HG03378 (cell line): ENCODE data around the gene CRIP3.
A peak's percentile ranks its signal among the peaks of the same experiment; 100 is the strongest.
"Not testable (repeated sequence)": the region's sequence is repeated elsewhere in the genome, so short reads cannot be mapped to it uniquely, and the experiment has no call there.

Experiments used
- ATAC-seq: cut with Tn5 transposase; IDR thresholded peaks from one replicate; pipeline ENCODE4 v1.9.1; 2021; ENCODE audit warnings: mild to moderate bottlenecking, moderate library complexity; ENCODE audit not compliant: unreplicated experiment

Gene CRIP3

GRCh38 chr6:43308101-43308989, at the start of gene CRIP3:
Gene CRIP3 (minus strand): TSS chr6:43308826. CDS start chr6:43308792, 34 bp downstream.
- no peak for ATAC-seq

- no peak for ATAC-seq
Measured at GRCh38 chr6:43355862-43356590, 47.4 kb upstream of the CRIP3 start.

GRCh38 chr6:43351951-43352350, 43.3 kb upstream of the CRIP3 start:
- ATAC-seq: not testable (repeated sequence)

- no peak for ATAC-seq
Measured at GRCh38 chr6:43347444-43347843, 38.8 kb upstream of the CRIP3 start.

- ATAC-seq: no peak
Measured at GRCh38 chr6:43347021-43347420, 38.4 kb upstream of the CRIP3 start.

- not testable (repeated sequence) for ATAC-seq
Measured at GRCh38 chr6:43346243-43346642, 37.6 kb upstream of the CRIP3 start.

- ATAC-seq: peak; percentile 69
Measured at GRCh38 chr6:43339168-43339567, 30.5 kb upstream of the CRIP3 start.

GRCh38 chr6:43338243-43338642, 29.6 kb upstream of the CRIP3 start:
- ATAC-seq: peak; percentile 57

- ATAC-seq: no peak
Measured at GRCh38 chr6:43336382-43336781, 27.8 kb upstream of the CRIP3 start.

GRCh38 chr6:43335469-43335868, 26.8 kb upstream of the CRIP3 start:
- no peak for ATAC-seq

GRCh38 chr6:43334466-43335095, 26.0 kb upstream of the CRIP3 start:
- ATAC-seq: no peak

GRCh38 chr6:43331891-43332290, 23.3 kb upstream of the CRIP3 start:
- no peak for ATAC-seq

GRCh38 chr6:43331470-43331869, 22.8 kb upstream of the CRIP3 start:
- no peak for ATAC-seq

- ATAC-seq: no peak
Measured at GRCh38 chr6:43328528-43328927, 19.9 kb upstream of the CRIP3 start.

- no peak for ATAC-seq
Measured at GRCh38 chr6:43325876-43326275, 17.2 kb upstream of the CRIP3 start.

- no peak for ATAC-seq
Measured at GRCh38 chr6:43318011-43318410, 9.4 kb upstream of the CRIP3 start.

- ATAC-seq: no peak
Measured at GRCh38 chr6:43313813-43314212, 5.2 kb upstream of the CRIP3 start.

- ATAC-seq: no peak
Measured at GRCh38 chr6:43311666-43312065, 3.0 kb upstream of the CRIP3 start.

- ATAC-seq: no peak
Measured at GRCh38 chr6:43310624-43311023, 2.0 kb upstream of the CRIP3 start.

GRCh38 chr6:43310134-43310533, 1.5 kb upstream of the CRIP3 start:
- no peak for ATAC-seq

GRCh38 chr6:43308990-43309477, 408 bp upstream of the CRIP3 start:
- no peak for ATAC-seq
